A549 (cell line): ENCODE measurements around the gene COQ8B. TPM values are rescaled to one million over a fixed set of nuclear protein-coding genes. Genes with fewer than 3 reads are reported as not detected.

Experiments
- ATOH8 ChIP-seq: fragments of 250-450 bp; sonication (Bioruptor Pico); IDR thresholded peaks from 2 replicates; pipeline ENCODE4 v1.5.0; 2020; ENCODE audit warnings: low read depth, mild to moderate bottlenecking, moderate library complexity
- BHLHE40 ChIP-seq: IDR thresholded peaks from 2 replicates; pipeline ENCODE4 v1.6.1; 2012; ENCODE audit warnings: low read depth, low read length, inconsistent platforms
- CEBPB ChIP-seq, 2 experiments: fragments of >200 bp in 1 of 2; sonication (Bioruptor Twin) in 1 of 2; formaldehyde crosslinking in 1 of 2; IDR thresholded peaks; 2 replicates each; pipeline ENCODE4 v1.6.1; 2012 to 2016
- CHD4 ChIP-seq: fragments of 200-600 bp; sonication (generic); IDR thresholded peaks from 2 replicates; pipeline ENCODE4 v1.6.1; 2016; ENCODE audit warnings: antibody characterized with exemption, mild to moderate bottlenecking, borderline replicate concordance
- ELK1 ChIP-seq: fragments of 150-350 bp; IDR thresholded peaks from 2 replicates; pipeline ENCODE4 v1.6.1; 2014; ENCODE audit warnings: low read depth, mild to moderate bottlenecking, low read length
- ESRRA ChIP-seq: fragments of 150-350 bp; IDR thresholded peaks from 2 replicates; pipeline ENCODE4 v1.6.1; 2014; ENCODE audit warnings: mild to moderate bottlenecking, low read length, borderline replicate concordance
- FOSB ChIP-seq: fragments of 250-450 bp; sonication (Bioruptor Pico); IDR thresholded peaks from 2 replicates; pipeline ENCODE4 v1.5.0; 2020; ENCODE audit warnings: mild to moderate bottlenecking, moderate library complexity
- FOSL2 ChIP-seq, 2 experiments: fragments of 450-650 bp in 1 of 2; fragments of >200 bp in 1 of 2; sonication (Bioruptor Twin) in 1 of 2; formaldehyde crosslinking; IDR thresholded peaks; 2 replicates each; pipeline versions ENCODE4 v1.5.0 to v1.6.1; 2016 to 2020; ENCODE audit warnings: mild to moderate bottlenecking in 1 of 2, moderate library complexity in 1 of 2
- HDAC2 ChIP-seq: fragments of 200-600 bp; sonication (generic); IDR thresholded peaks from 2 replicates; pipeline ENCODE4 v1.6.1; 2016
- HES2 ChIP-seq: fragments of >200 bp; sonication (Bioruptor Twin); formaldehyde crosslinking; IDR thresholded peaks from 2 replicates; pipeline ENCODE4 v1.6.1; 2016
- HEYL ChIP-seq: fragments of 250-450 bp; sonication (Bioruptor Pico); IDR thresholded peaks from 2 replicates; pipeline ENCODE4 v1.8.0; 2021; ENCODE audit warnings: mild to moderate bottlenecking, moderate library complexity
- HOXB5 ChIP-seq: fragments of 250-450 bp; sonication (Bioruptor Pico); IDR thresholded peaks from 2 replicates; pipeline ENCODE4 v1.5.0; 2020; ENCODE audit warnings: mild to moderate bottlenecking, moderate library complexity
- JUN ChIP-seq, 2 experiments: fragments of >200 bp; sonication (Bioruptor Twin); formaldehyde crosslinking; IDR thresholded peaks; 2 replicates in 1 of 2; 3 replicates in 1 of 2; pipeline ENCODE4 v1.6.1; 2016 to 2017
- KDM1A ChIP-seq: fragments of 200-600 bp; sonication (generic); IDR thresholded peaks from 2 replicates; pipeline ENCODE4 v1.6.1; 2016; ENCODE audit warnings: low read depth, mild to moderate bottlenecking
- NFE2L2 ChIP-seq: fragments of 150-350 bp; conservative IDR thresholded peaks from 2 replicates; pipeline ENCODE4 v1.6.1; 2014; ENCODE audit warnings: low read length
- NPAS2 ChIP-seq: fragments of 250-450 bp; sonication (Bioruptor Pico); IDR thresholded peaks from 2 replicates; pipeline ENCODE4 v1.8.0; 2022; ENCODE audit warnings: mild to moderate bottlenecking, moderate library complexity, borderline replicate concordance
- NR3C1 ChIP-seq: fragments of >200 bp; sonication (Bioruptor Twin); formaldehyde crosslinking; IDR thresholded peaks from 3 replicates; pipeline ENCODE4 v1.6.1; 2017
- PHF8 ChIP-seq: fragments of 200-600 bp; sonication (generic); IDR thresholded peaks from 2 replicates; pipeline ENCODE4 v1.6.1; 2016; ENCODE audit warnings: low read depth, mild to moderate bottlenecking, antibody characterized with exemption, moderate library complexity, borderline replicate concordance
- POLR2AphosphoS2 ChIP-seq: conservative IDR thresholded peaks from 2 replicates; pipeline ENCODE4 v1.6.1; 2012; ENCODE audit warnings: low read length, improper control_type of control experiment, inconsistent platforms
- RARB ChIP-seq: fragments of 250-450 bp; sonication (Bioruptor Pico); IDR thresholded peaks from 2 replicates; pipeline ENCODE4 v1.8.0; 2021; ENCODE audit warnings: mild to moderate bottlenecking, moderate library complexity
- REST ChIP-seq: fragments of 200-600 bp; sonication (generic); IDR thresholded peaks from 2 replicates; pipeline ENCODE4 v1.6.1; 2016; ENCODE audit warnings: antibody characterized with exemption, mild to moderate bottlenecking, moderate library complexity
- RFX5 ChIP-seq: fragments of 450-650 bp; IDR thresholded peaks from 2 replicates; pipeline ENCODE4 v1.7.1; 2014; ENCODE audit warnings: antibody characterized with exemption, mild to moderate bottlenecking, moderate library complexity
- USF2 ChIP-seq: fragments of 450-650 bp; IDR thresholded peaks from 2 replicates; pipeline ENCODE4 v1.6.1; 2014; ENCODE audit warnings: antibody characterized with exemption
- polyA plus RNA-seq, 4 experiments: library from polyadenylated mRNA; depleted of rRNA in 3 of 4; stranded (reverse); fragments of >200 nt; fragmentation: RNase III in 1 of 4; extraction: RNeasy Plus Mini Kit Qiagen cat#74134 plus additional on column Dnase treatment in 1 of 4; gene quantifications; 2 replicates in 3 of 4; 3 replicates in 1 of 4; pipeline ENCODE4 v1.2.3, GENCODE V29; 2011 to 2017
- TF ChIP-seq, protein P1 (sequence below): fragments of 250-450 bp; sonication (Bioruptor Pico); IDR thresholded peaks from 2 replicates; pipeline ENCODE4 v1.5.0; 2021; ENCODE audit warnings: mild to moderate bottlenecking, moderate library complexity, borderline replicate concordance
- TF ChIP-seq, protein P2 (sequence below): IDR thresholded peaks from 2 replicates; pipeline ENCODE4 v1.6.1; 2012

The COQ8B gene
- polyA plus RNA-seq, 2 of the 4 experiments (the other 2 are of a cell fraction): 47.2 to 63.6 TPM

- TF ChIP-seq ESRRA (no peak), BHLHE40 (peak; percentile 11; the same call in 1 of the 2 replicates), CEBPB (IDR thresholded peaks at IDR 0.05) (peak in 1 of 2 experiments; percentile 6; a peak in 1 of 4 replicates), HES2 (no peak), RARB (CRISPR knock-in tag) (no peak; the same call in 1 of the 2 replicates), HEYL (no peak), NR3C1 (no peak), CHD4 (no peak), HOXB5 (CRISPR knock-in tag) (peak; percentile 55; the same call in 1 of the 2 replicates), POLR2AphosphoS2 (no peak), ATOH8 (CRISPR knock-in tag) (peak; percentile 79; the same call in 1 of the 2 replicates), REST (no peak; the same call in 1 of the 2 replicates), PHF8 (no peak), JUN (IDR thresholded peaks at IDR 0.05) (0 out of 5 replicates have a peak, but pooled peaks of 1 of the 2 experiments have one; percentile 14), FOSL2 (IDR thresholded peaks at IDR 0.05) (peak; percentile 79), FOSL2 (CRISPR knock-in tag; IDR thresholded peaks at IDR 0.05) (peak; percentile 80; the same call in 1 of the 2 replicates), RFX5 (no peak; the same call in 1 of the 2 replicates), USF2 (peak; percentile 11), NPAS2 (no peak), ELK1 (no peak), KDM1A (no peak), NFE2L2 (no peak), FOSB (peak; percentile 81), HDAC2 (no peak)
- TF ChIP-seq, protein P1, sequence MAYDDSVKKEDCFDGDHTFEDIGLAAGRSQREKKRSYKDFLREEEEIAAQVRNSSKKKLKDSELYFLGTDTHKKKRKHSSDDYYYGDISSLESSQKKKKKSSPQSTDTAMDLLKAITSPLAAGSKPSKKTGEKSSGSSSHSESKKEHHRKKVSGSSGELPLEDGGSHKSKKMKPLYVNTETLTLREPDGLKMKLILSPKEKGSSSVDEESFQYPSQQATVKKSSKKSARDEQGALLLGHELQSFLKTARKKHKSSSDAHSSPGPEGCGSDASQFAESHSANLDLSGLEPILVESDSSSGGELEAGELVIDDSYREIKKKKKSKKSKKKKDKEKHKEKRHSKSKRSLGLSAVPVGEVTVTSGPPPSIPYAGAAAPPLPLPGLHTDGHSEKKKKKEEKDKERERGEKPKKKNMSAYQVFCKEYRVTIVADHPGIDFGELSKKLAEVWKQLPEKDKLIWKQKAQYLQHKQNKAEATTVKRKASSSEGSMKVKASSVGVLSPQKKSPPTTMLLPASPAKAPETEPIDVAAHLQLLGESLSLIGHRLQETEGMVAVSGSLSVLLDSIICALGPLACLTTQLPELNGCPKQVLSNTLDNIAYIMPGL: no peak
- TF ChIP-seq, protein P2, sequence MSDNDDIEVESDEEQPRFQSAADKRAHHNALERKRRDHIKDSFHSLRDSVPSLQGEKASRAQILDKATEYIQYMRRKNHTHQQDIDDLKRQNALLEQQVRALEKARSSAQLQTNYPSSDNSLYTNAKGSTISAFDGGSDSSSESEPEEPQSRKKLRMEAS: no peak
These were observed 630 bp downstream of the COQ8B start (continued) for GRCh38 chr19:40716031-40716481.
